Adipocyte (in vitro differentiated cells): ENCODE measurements around the gene GSTM3.
"Not testable (repeated sequence)": the region's sequence is repeated elsewhere in the genome, so short reads cannot be mapped to it uniquely, and the experiment has no call there.

Experiments
- DNase-seq: peaks from one replicate; pipeline ENCODE4 v3.0.0-alpha.2; 2015; ENCODE audit warnings: low read depth
- H3K27me3 ChIP-seq: replicated peaks from 2 replicates; pipeline ENCODE4 v1.7.0; 2013; ENCODE audit warnings: mild to moderate bottlenecking, low read length, moderate library complexity; ENCODE audit not compliant: control insufficient read depth, insufficient read depth
- H3K36me3 ChIP-seq: 2 replicates; pipeline ENCODE4 v1.7.0; 2013; ENCODE audit warnings: low read length, mild to moderate bottlenecking, moderate library complexity; ENCODE audit not compliant: control insufficient read depth, insufficient read depth, severe bottlenecking
- H3K4me1 ChIP-seq: 2 replicates; pipeline ENCODE4 v1.7.0; 2013; ENCODE audit warnings: mild to moderate bottlenecking, low read length, moderate library complexity; ENCODE audit not compliant: control insufficient read depth, insufficient read depth
- H3K4me3 ChIP-seq: 2 replicates; pipeline ENCODE4 v1.7.0; 2013; ENCODE audit warnings: mild to moderate bottlenecking, low read length, moderate library complexity
- H3K9ac ChIP-seq: 2 replicates; pipeline ENCODE4 v1.7.0; 2013; ENCODE audit warnings: mild to moderate bottlenecking, low read length, moderate library complexity
- H3K9me3 ChIP-seq: 2 replicates; pipeline ENCODE4 v1.7.0; 2013; ENCODE audit warnings: mild to moderate bottlenecking, low read length, moderate library complexity; ENCODE audit not compliant: control insufficient read depth

The GSTM3 gene

GRCh38 chr1:109759513-109760334 lies 18.9 kb upstream of the GSTM3 start:
- H3K4me3 ChIP-seq: no peak overlapping the region
- H3K9me3 ChIP-seq: no peaks in the 10 kb centered on the region
- H3K36me3 ChIP-seq: no peaks in the 10 kb centered on the region
- H3K27me3 ChIP-seq: no peaks in the 10 kb centered on the region
- no peak for DNase-seq
- no peak overlapping the region for H3K9ac ChIP-seq
- H3K4me1 ChIP-seq: no peaks in the 10 kb centered on the region

GRCh38 chr1:109757936-109758786 lies 17.3 kb upstream of the GSTM3 start:
- Histone ChIP-seq H3K4me3 (no peak overlapping the region), H3K4me1 (no peaks in the 10 kb centered on the region), H3K9me3 (no peaks in the 10 kb centered on the region), H3K9ac (no peak overlapping the region), H3K36me3 (no peaks in the 10 kb centered on the region), H3K27me3 (no peaks in the 10 kb centered on the region)
- no peak for DNase-seq

- Histone ChIP-seq H3K27me3 (peaks cover 6% of the 10 kb centered on the region), H3K4me3 (no peak overlapping the region), H3K9me3 (no peaks in the 10 kb centered on the region), H3K36me3 (no peaks in the 10 kb centered on the region), H3K4me1 (no peaks in the 10 kb centered on the region), H3K9ac (no peak overlapping the region)
- no peak for DNase-seq
Measured at GRCh38 chr1:109756848-109757521, 16.1 kb upstream of the GSTM3 start.

GRCh38 chr1:109756325-109756724 lies 15.5 kb upstream of the GSTM3 start:
- not testable (repeated sequence) for H3K36me3 ChIP-seq, H3K9me3 ChIP-seq, H3K9ac ChIP-seq, DNase-seq, H3K4me1 ChIP-seq, H3K4me3 ChIP-seq, H3K27me3 ChIP-seq

GRCh38 chr1:109754738-109755137 lies 13.9 kb upstream of the GSTM3 start:
- Histone ChIP-seq H3K4me1 (no peaks in the 10 kb centered on the region), H3K36me3 (no peaks in the 10 kb centered on the region), H3K9me3 (no peaks in the 10 kb centered on the region), H3K27me3 (peaks cover 20% of the 10 kb centered on the region), H3K9ac (no peak overlapping the region), H3K4me3 (no peak overlapping the region)
- no peak for DNase-seq

GRCh38 chr1:109751531-109752260 lies 10.9 kb upstream of the GSTM3 start:
- Histone ChIP-seq H3K4me3 (no peak overlapping the region), H3K36me3 (no peaks in the 10 kb centered on the region), H3K27me3 (peaks cover 30% of the 10 kb centered on the region), H3K9me3 (no peaks in the 10 kb centered on the region), H3K4me1 (no peaks in the 10 kb centered on the region), H3K9ac (no peak overlapping the region)
- DNase-seq: no peak

- no peaks in the 10 kb centered on the region for H3K4me1 ChIP-seq
- no peaks in the 10 kb centered on the region for H3K36me3 ChIP-seq
- H3K4me3 ChIP-seq: no peak overlapping the region
- H3K9me3 ChIP-seq: no peaks in the 10 kb centered on the region
- no peak overlapping the region for H3K9ac ChIP-seq
- DNase-seq: no peak
- H3K27me3 ChIP-seq: peaks cover 30% of the 10 kb centered on the region
Measured at GRCh38 chr1:109750920-109751319, 10.1 kb upstream of the GSTM3 start.

- no peaks in the 10 kb centered on the region for H3K4me1 ChIP-seq
- no peaks in the 10 kb centered on the region for H3K36me3 ChIP-seq
- no peak overlapping the region for H3K4me3 ChIP-seq
- H3K9ac ChIP-seq: no peak overlapping the region
- peaks cover 30% of the 10 kb centered on the region for H3K27me3 ChIP-seq
- no peaks in the 10 kb centered on the region for H3K9me3 ChIP-seq
- DNase-seq: no peak
Measured at GRCh38 chr1:109750241-109750882, 9.5 kb upstream of the GSTM3 start.

GRCh38 chr1:109749221-109749620 lies 8.4 kb upstream of the GSTM3 start:
- H3K9me3 ChIP-seq: no peaks in the 10 kb centered on the region
- H3K9ac ChIP-seq: no peak overlapping the region
- no peak for DNase-seq
- H3K4me1 ChIP-seq: no peaks in the 10 kb centered on the region
- H3K4me3 ChIP-seq: no peak overlapping the region
- H3K27me3 ChIP-seq: peaks cover 30% of the 10 kb centered on the region
- H3K36me3 ChIP-seq: no peaks in the 10 kb centered on the region

- not testable (repeated sequence) for H3K9ac ChIP-seq, H3K4me1 ChIP-seq, H3K9me3 ChIP-seq, DNase-seq, H3K36me3 ChIP-seq, H3K4me3 ChIP-seq
- H3K27me3 ChIP-seq: peaks cover 30% of the 10 kb centered on the region
Measured at GRCh38 chr1:109748311-109748710, 7.5 kb upstream of the GSTM3 start.
